H9 (cell line): ENCODE data around the gene SNTG2. TPM values are rescaled to one million over a fixed set of nuclear protein-coding genes. Genes with fewer than 3 reads are reported as not detected.
A peak's percentile ranks its signal among the peaks of the same experiment; 100 is the strongest.

Experiments
- DNase-seq: peaks from one replicate; pipeline ENCODE4 v3.0.0-alpha.2; 2017
- H2AFZ ChIP-seq: one replicate; pipeline ENCODE4 v1.6.1; 2013; ENCODE audit warnings: mild to moderate bottlenecking, low read length, control low read depth, moderate library complexity
- H2AK5ac ChIP-seq: 2 replicates; pipeline ENCODE4 v1.6.1; 2013; ENCODE audit warnings: low read length, control low read depth, mixed read lengths; ENCODE audit not compliant: insufficient read length
- H2BK120ac ChIP-seq: one replicate; pipeline ENCODE4 v1.6.1; 2013; ENCODE audit warnings: low read depth, mild to moderate bottlenecking, low read length, control low read depth, inconsistent platforms; ENCODE audit not compliant: poor library complexity, severe bottlenecking
- H2BK12ac ChIP-seq: 2 replicates; pipeline ENCODE4 v1.6.1; 2013; ENCODE audit warnings: low read length, control low read depth, mixed read lengths, low read depth; ENCODE audit not compliant: insufficient read length
- H2BK15ac ChIP-seq: 2 replicates; pipeline ENCODE4 v1.6.1; 2013; ENCODE audit warnings: low read depth, low read length, control low read depth
- H2BK20ac ChIP-seq: one replicate; pipeline ENCODE4 v1.6.1; 2013; ENCODE audit warnings: low read depth, mild to moderate bottlenecking, low read length, control low read depth, inconsistent platforms; ENCODE audit not compliant: poor library complexity, severe bottlenecking
- H2BK5ac ChIP-seq: 2 replicates; pipeline ENCODE4 v1.6.1; 2013; ENCODE audit warnings: low read length, control low read depth, mixed read lengths; ENCODE audit not compliant: insufficient read length
- H3K14ac ChIP-seq: 2 replicates; pipeline ENCODE4 v1.6.1; 2013; ENCODE audit warnings: low read length, control low read depth; ENCODE audit not compliant: insufficient read depth
- H3K18ac ChIP-seq: 2 replicates; pipeline ENCODE4 v1.6.1; 2013; ENCODE audit warnings: low read depth, mild to moderate bottlenecking, mixed read lengths, low read length, control low read depth; ENCODE audit not compliant: insufficient read length
- H3K23ac ChIP-seq: 2 replicates; pipeline ENCODE4 v1.6.1; 2013; ENCODE audit warnings: low read length, control low read depth, mixed read lengths, low read depth; ENCODE audit not compliant: insufficient read length
- H3K23me2 ChIP-seq: 2 replicates; pipeline ENCODE4 v1.6.1; 2013; ENCODE audit warnings: low read depth, mild to moderate bottlenecking, mixed read lengths, low read length, control low read depth; ENCODE audit not compliant: insufficient read length, poor library complexity, severe bottlenecking
- H3K27ac ChIP-seq: 2 replicates; pipeline ENCODE4 v1.5.1; 2013; ENCODE audit warnings: low read length, control low read depth, mixed read lengths, low read depth; ENCODE audit not compliant: insufficient read length
- H3K27me3 ChIP-seq: 2 replicates; pipeline ENCODE4 v1.6.1; 2013; ENCODE audit warnings: low read length, control low read depth, inconsistent platforms; ENCODE audit not compliant: insufficient read depth
- H3K4ac ChIP-seq: 2 replicates; pipeline ENCODE4 v1.6.1; 2013; ENCODE audit warnings: low read depth, mild to moderate bottlenecking, control low read depth, inconsistent platforms, low read length, moderate library complexity
- H3K4me1 ChIP-seq: 2 replicates; pipeline ENCODE4 v1.6.1; 2013; ENCODE audit warnings: low read length, control low read depth, inconsistent platforms; ENCODE audit not compliant: insufficient read depth
- H3K4me2 ChIP-seq: 2 replicates; pipeline ENCODE4 v1.6.1; 2013; ENCODE audit warnings: low read length, control low read depth, mixed read lengths; ENCODE audit not compliant: insufficient read length, insufficient read depth
- H3K56ac ChIP-seq: 2 replicates; pipeline ENCODE4 v1.6.1; 2013; ENCODE audit warnings: low read depth, mild to moderate bottlenecking, mixed read lengths, low read length, control low read depth; ENCODE audit not compliant: insufficient read length
- H3K79me1 ChIP-seq: 2 replicates; pipeline ENCODE4 v1.6.1; 2013; ENCODE audit warnings: low read depth, mild to moderate bottlenecking, moderate library complexity, low read length, control low read depth, inconsistent platforms; ENCODE audit not compliant: insufficient read depth, poor library complexity, severe bottlenecking
- H3K79me2 ChIP-seq: 2 replicates; pipeline ENCODE4 v1.6.1; 2013; ENCODE audit warnings: low read length, control low read depth, inconsistent platforms; ENCODE audit not compliant: insufficient read depth
- H3K9ac ChIP-seq: 2 replicates; pipeline ENCODE4 v1.6.1; 2013; ENCODE audit warnings: low read length, control low read depth, mixed read lengths; ENCODE audit not compliant: insufficient read length; ENCODE audit errors: extremely low read depth
- H3K9me3 ChIP-seq: one replicate; pipeline ENCODE4 v1.6.1; 2013; ENCODE audit warnings: low read depth, low read length, inconsistent platforms; ENCODE audit not compliant: control insufficient read depth
- H3T11ph ChIP-seq: one replicate; pipeline ENCODE4 v1.6.1; 2013; ENCODE audit warnings: mild to moderate bottlenecking, low read length, control low read depth, inconsistent platforms
- H4K20me1 ChIP-seq: one replicate; pipeline ENCODE4 v1.6.1; 2013; ENCODE audit not compliant: control insufficient read depth, insufficient read length, insufficient read depth
- H4K5ac ChIP-seq: 2 replicates; pipeline ENCODE4 v1.6.1; 2013; ENCODE audit warnings: low read depth, mild to moderate bottlenecking, mixed read lengths, low read length, control low read depth; ENCODE audit not compliant: insufficient read length
- H4K8ac ChIP-seq: replicated peaks from 2 replicates; pipeline ENCODE4 v1.6.1; 2013; ENCODE audit warnings: low read length, control low read depth, mixed read lengths, low read depth; ENCODE audit not compliant: insufficient read length
- H4K91ac ChIP-seq: 2 replicates; pipeline ENCODE4 v1.6.1; 2013; ENCODE audit warnings: low read depth, mild to moderate bottlenecking, moderate library complexity, mixed read lengths, low read length, control low read depth; ENCODE audit not compliant: insufficient read length
- H3K27ac Mint-ChIP-seq, 3 experiments: 2 replicates in 2 of 3; 3 replicates in 1 of 3; pipeline ENCODE4 v1.8.0; 2020 to 2021; ENCODE audit warnings: mixed read lengths in 3 of 3, mild to moderate bottlenecking in 1 of 3, moderate library complexity in 1 of 3
- H3K27me3 Mint-ChIP-seq: 2 replicates; pipeline ENCODE4 v1.8.0; 2021; ENCODE audit warnings: low read depth, mild to moderate bottlenecking, moderate library complexity, mixed read lengths
- H3K36me3 Mint-ChIP-seq, 3 experiments: 2 replicates in 2 of 3; 3 replicates in 1 of 3; pipeline ENCODE4 v1.8.0; 2020 to 2021; ENCODE audit warnings: low read depth in 3 of 3, mixed read lengths in 3 of 3; ENCODE audit not compliant: insufficient read depth in 1 of 3
- H3K4me1 Mint-ChIP-seq, 2 experiments: 2 replicates each; pipeline ENCODE4 v1.8.0; 2020; ENCODE audit warnings: mixed read lengths in 2 of 2
- H3K4me3 Mint-ChIP-seq, 2 experiments: 2 replicates in 1 of 2; 3 replicates in 1 of 2; pipeline ENCODE4 v1.8.0; 2020 to 2021; ENCODE audit warnings: mild to moderate bottlenecking in 2 of 2, mixed read lengths in 2 of 2, moderate library complexity in 1 of 2
- H3K9me3 Mint-ChIP-seq, 2 experiments: 2 replicates in 1 of 2; 3 replicates in 1 of 2; pipeline ENCODE4 v1.8.0; 2020; ENCODE audit warnings: mild to moderate bottlenecking in 2 of 2, mixed read lengths in 2 of 2, moderate library complexity in 1 of 2
- CTCF ChIP-seq: fragments of 200-600 bp; sonication (generic); conservative IDR thresholded peaks from 3 replicates; pipeline ENCODE4 v1.8.0; 2021; ENCODE audit warnings: antibody characterized with exemption, mild to moderate bottlenecking
- WGBS: extraction: QIAGEN DNeasy Blood & Tissue Kit; methylation state at CpG from one replicate; pipeline ENCODE4 v1.1.7; 2013; ENCODE audit warnings: missing lambda C conversion rate, low lambda C conversion rate, mixed read lengths; ENCODE audit not compliant: insufficient read length; ENCODE audit errors: extremely low coverage; 5-methylcytosine and 5-hydroxymethylcytosine counted together
- total RNA-seq: library from RNA; stranded (reverse); gene quantifications from 2 replicates; pipeline ENCODE4 v1.2.1, GENCODE V29; 2021

Gene SNTG2
- total RNA-seq, 1 experiment from 2014 or later, result 13.2 TPM

- H3K9me3 ChIP-seq, result no peaks in the 10 kb centered on the region
- no peaks in the 10 kb centered on the region for H3K23me2 ChIP-seq
- no peak overlapping the region for H2AK5ac ChIP-seq
- no peak overlapping the region for H3K27ac ChIP-seq
- no peaks in the 10 kb centered on the region for H3K79me1 ChIP-seq
- no peak overlapping the region for H4K8ac ChIP-seq
- H3K27ac Mint-ChIP-seq, result peak overlapping the region in 1 of 3 experiments; percentile 54; a peak in 1 of 7 replicates
- peaks cover 23 to 24% of the 10 kb centered on the region in 2 experiments; a peak in 4 of 5 replicates for H3K9me3 Mint-ChIP-seq
- no peaks in the 10 kb centered on the region; the same call in 1 of the 2 replicates for H3K4me1 ChIP-seq
- H3K36me3 Mint-ChIP-seq, result peaks cover 21 to 35% (median 23%) of the 10 kb centered on the region in 3 experiments
- H3K79me2 ChIP-seq, result no peaks in the 10 kb centered on the region
- no peak for DNase-seq
- H3K27me3 Mint-ChIP-seq, result no peaks in the 10 kb centered on the region
- no peak overlapping the region for H2BK20ac ChIP-seq
- no peak overlapping the region for H4K91ac ChIP-seq
- no peak overlapping the region for H3T11ph ChIP-seq
- no peak overlapping the region for H3K4me2 ChIP-seq
- no peak overlapping the region for H2BK120ac ChIP-seq
- no peak for TF ChIP-seq CTCF
- H4K20me1 ChIP-seq, result no peaks in the 10 kb centered on the region
- no peak overlapping the region for H3K4me3 Mint-ChIP-seq
- H2BK12ac ChIP-seq, result no peak overlapping the region
- no peak overlapping the region for H2AFZ ChIP-seq
- peaks cover 0 to 7% of the 10 kb centered on the region in 2 experiments; a peak in 2 of 4 replicates for H3K4me1 Mint-ChIP-seq
- no peak overlapping the region for H3K18ac ChIP-seq
- no peak overlapping the region for H2BK5ac ChIP-seq
- no CpG with 5 or more reads among the region's 5 CpGs for WGBS
- H3K27me3 ChIP-seq, result no peaks in the 10 kb centered on the region
- H3K56ac ChIP-seq, result no peak overlapping the region
- no peak overlapping the region for H3K14ac ChIP-seq
- no peak overlapping the region for H2BK15ac ChIP-seq
- no peak overlapping the region for H3K23ac ChIP-seq
- H4K5ac ChIP-seq, result no peak overlapping the region
- H3K9ac ChIP-seq, result no peak overlapping the region
- H3K4ac ChIP-seq, result no peak overlapping the region
Observed at GRCh38 chr2:1192121-1192520, 241.5 kb downstream of the SNTG2 start.
